ENCODE data around the gene FOXO3.
A peak's percentile ranks its signal among the peaks of the same experiment; 100 is the strongest.
"Not testable (repeated sequence)": the region's sequence is repeated elsewhere in the genome, so short reads cannot be mapped to it uniquely, and the experiment has no call there.

The FOXO3 gene

GRCh38 chr6:108560463-108561308 is at the start of gene FOXO3:
TSS of gene FOXO3 (plus strand) at chr6:108560917. CDS start at chr6:108561209, 292 bp downstream.
- in situ Hi-C loops (cut with HindIII; ENCODE audit: low pct_ligation_motif_present, low pct_unique_long_range_greater_than_20kb, low sequenced_read_pairs) = no loop called here
- peak; percentile 90 for DNase-seq

GRCh38 chr6:108518714-108519576 is 41.8 kb upstream of the FOXO3 start:
- DNase-seq = peak; percentile 33
- in situ Hi-C loops (cut with HindIII; ENCODE audit: low pct_ligation_motif_present, low pct_unique_long_range_greater_than_20kb, low sequenced_read_pairs) = no loop called here

DNA sequence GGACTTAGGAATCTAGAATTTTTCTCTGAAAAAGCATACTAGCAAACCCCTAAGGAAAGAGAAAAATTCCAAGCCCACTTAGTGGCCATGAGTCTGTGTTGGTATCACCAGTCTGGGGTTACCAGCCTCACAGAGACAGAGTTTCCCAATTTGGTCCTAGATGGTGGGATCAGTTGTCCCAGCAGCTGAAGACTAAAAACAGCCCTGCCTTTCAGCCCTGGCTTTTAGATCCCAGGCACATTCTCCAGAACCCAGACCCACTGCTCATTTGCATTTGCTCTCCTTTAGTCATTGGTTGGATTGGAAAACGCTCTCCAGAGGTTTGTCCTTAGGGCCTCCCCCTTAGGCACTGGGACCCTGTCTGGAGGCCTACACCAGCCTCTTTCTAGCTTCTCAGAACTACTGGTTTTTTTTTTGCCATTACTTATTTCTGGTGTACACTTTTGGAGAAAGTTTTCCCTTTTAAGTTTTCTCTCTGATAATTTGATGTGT is 39.1 kb upstream of the FOXO3 start:
- in situ Hi-C loops (cut with HindIII; ENCODE audit: low pct_ligation_motif_present, low pct_unique_long_range_greater_than_20kb, low sequenced_read_pairs) = no loop called here
- DNase-seq = no peak

DNA sequence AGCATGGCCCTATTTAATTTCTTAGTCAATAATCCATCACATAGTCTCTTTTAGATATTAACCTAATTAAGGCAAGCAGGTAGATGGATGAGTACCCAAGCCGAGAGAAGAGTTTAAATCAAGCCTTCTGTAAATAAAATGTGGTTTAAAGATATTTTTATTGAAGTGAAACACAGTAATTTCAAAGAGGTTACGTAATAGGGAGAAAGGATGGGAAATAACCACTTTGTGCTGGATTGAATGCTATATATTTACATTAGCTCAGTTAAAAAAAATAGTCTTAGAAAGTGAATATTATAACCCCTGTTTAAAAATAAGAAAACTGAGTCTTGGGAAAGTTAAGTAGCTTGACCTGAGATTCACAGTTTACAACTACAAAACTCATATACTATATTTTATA is 37.0 kb upstream of the FOXO3 start:
- in situ Hi-C loops (cut with HindIII; ENCODE audit: low pct_ligation_motif_present, low pct_unique_long_range_greater_than_20kb, low sequenced_read_pairs) = no loop called here
- no peak for DNase-seq

- no peak for DNase-seq
- in situ Hi-C loops (cut with HindIII; ENCODE audit: low pct_ligation_motif_present, low pct_unique_long_range_greater_than_20kb, low sequenced_read_pairs) = no loop called here
Observed at GRCh38 chr6:108524528-108525248, 36.0 kb upstream of the FOXO3 start.

DNA sequence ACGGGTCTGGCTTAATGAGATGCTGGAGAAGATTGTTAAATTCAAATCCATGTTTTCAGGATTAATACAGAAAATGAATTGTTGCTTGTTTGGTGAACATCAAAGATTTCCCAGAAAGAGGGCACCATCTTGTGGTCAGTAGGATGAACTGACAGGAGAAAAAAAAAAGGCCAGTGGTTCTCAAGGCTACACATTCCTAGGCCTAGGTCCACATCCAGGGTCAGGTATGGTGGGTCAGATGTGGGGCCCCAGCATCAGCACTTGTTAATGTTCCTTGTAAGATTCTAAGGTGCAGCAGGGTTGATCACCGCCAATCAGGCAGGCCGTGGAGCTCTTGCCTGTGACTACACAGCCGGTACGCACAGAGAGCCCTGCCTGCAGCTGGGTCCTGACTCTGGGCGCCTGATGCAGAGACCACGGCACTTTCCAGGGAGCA is 34.0 kb upstream of the FOXO3 start:
- in situ Hi-C loops (cut with HindIII; ENCODE audit: low pct_ligation_motif_present, low pct_unique_long_range_greater_than_20kb, low sequenced_read_pairs) = no loop called here
- DNase-seq = peak; percentile 48

DNA sequence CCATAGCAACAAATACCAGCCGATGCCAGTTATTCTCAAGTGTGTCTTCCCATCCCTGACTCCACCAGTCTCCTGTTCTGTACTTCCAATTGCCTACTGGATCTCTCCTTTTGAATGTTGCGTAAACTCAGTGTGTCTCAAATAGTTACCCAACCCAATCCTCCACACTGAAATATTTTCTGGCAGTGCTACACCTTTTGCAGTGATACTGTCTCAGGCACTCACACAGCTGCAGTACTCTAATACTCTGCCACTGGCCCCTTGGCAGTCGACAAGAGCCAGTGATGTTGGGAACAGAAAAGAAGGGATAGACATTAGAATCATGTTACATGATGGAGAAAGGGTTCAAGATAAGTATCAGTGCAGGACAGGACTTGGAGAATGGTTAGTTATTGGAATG is 31.8 kb upstream of the FOXO3 start:
- in situ Hi-C loops (cut with HindIII; ENCODE audit: low pct_ligation_motif_present, low pct_unique_long_range_greater_than_20kb, low sequenced_read_pairs) = no loop called here
- DNase-seq = no peak

DNA sequence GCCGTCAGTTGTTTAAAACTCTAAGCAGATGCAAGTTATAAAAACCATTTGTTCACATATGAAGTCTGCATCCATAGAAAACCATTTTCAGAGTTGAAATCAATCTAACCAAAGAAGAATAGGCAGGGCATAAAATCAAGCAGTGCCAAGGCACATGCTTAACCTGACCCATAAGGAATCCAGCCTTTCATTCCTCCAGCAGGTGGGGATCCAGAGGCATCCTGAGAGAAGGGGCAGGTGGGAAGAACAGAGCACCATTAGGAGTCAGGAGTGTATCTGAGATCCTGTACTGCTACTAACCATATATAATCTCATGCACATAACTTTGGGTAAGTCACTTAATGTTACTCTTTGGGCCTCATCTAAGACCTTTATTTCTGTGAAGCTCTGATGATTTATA is 29.4 kb upstream of the FOXO3 start:
- in situ Hi-C loops (cut with HindIII; ENCODE audit: low pct_ligation_motif_present, low pct_unique_long_range_greater_than_20kb, low sequenced_read_pairs) = no loop called here

DNA sequence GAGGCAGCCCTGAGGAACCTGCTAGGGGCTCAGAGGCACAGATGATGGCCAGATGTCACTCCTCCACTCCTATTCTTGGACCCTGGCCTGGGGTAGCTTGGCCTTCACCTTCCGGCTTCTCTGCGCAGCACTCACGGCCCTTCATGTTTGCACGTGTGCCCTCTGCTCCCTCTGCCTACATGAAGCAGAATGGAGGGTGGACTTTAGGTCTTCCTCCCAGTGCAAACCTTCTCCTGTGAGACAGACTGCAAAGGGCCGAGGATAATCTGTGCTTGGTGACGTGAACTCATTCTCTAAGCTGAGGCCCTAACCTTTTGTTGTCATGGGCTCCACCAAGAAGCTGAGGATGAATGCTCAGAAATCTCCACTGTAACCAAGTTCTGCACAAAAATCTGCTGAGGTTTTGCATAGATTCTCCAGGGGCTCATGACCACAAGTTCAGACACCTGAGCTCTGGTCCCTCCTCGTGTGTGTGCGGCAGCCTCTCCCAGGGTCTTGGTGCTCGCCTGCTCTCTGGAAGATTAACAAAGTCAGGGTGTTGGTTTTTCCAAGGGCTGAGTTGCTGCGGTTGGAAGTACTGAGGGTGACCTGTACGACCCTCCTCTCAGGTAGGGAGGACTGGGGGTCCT is 25.5 kb upstream of the FOXO3 start:
- in situ Hi-C loops (cut with HindIII; ENCODE audit: low pct_ligation_motif_present, low pct_unique_long_range_greater_than_20kb, low sequenced_read_pairs) = no loop called here
- DNase-seq = no peak

More for the DNA sequence above, 29.4 kb upstream of the FOXO3 start:
- DNase-seq = no peak

GRCh38 chr6:108535920-108536535 is 24.7 kb upstream of the FOXO3 start:
- DNase-seq; in situ Hi-C loops (cut with HindIII; ENCODE audit: low pct_ligation_motif_present, low pct_unique_long_range_greater_than_20kb, low sequenced_read_pairs): not testable (repeated sequence)

- in situ Hi-C loops (cut with HindIII; ENCODE audit: low pct_ligation_motif_present, low pct_unique_long_range_greater_than_20kb, low sequenced_read_pairs) = no loop called here
- peak; percentile 69 for DNase-seq
Observed at GRCh38 chr6:108541843-108542759, 18.6 kb upstream of the FOXO3 start.

DNA sequence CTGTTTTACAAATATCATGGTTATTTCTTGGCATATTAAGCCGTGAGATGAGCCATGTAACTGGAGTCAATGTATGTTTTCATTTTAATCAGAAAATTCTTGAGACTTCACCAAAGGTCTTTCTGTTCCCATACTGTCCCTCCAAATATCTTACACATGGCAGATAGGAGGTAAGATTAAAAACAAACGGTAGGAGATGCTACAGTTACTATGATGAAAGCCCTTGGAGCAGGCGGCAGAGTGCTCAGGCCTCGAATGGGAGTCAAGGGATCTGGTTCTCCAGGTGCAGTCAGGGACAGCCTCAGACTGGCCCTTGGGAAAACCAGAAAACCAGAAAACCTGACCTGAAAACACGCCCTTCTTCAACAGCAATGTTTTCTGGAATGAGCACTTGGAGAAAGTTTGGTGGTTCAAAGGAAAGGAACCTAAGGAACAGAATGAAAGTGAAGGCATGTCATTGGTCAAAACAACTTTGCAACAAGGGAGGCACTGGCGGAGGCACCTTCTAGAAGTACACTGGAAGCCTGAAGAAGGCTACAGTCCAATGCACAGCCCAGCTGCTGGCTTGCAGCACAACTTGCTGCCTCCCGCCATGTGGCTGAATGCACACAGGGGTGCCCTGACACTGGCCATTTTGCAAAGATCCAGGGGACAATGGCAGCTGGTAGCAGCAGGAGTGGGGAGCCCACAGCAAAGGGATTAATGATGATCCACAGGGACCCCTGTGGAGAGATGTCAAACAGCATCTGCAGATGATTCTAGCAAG is 17.4 kb upstream of the FOXO3 start:
- in situ Hi-C loops (cut with HindIII; ENCODE audit: low pct_ligation_motif_present, low pct_unique_long_range_greater_than_20kb, low sequenced_read_pairs) = no loop called here
- no peak for DNase-seq

DNA sequence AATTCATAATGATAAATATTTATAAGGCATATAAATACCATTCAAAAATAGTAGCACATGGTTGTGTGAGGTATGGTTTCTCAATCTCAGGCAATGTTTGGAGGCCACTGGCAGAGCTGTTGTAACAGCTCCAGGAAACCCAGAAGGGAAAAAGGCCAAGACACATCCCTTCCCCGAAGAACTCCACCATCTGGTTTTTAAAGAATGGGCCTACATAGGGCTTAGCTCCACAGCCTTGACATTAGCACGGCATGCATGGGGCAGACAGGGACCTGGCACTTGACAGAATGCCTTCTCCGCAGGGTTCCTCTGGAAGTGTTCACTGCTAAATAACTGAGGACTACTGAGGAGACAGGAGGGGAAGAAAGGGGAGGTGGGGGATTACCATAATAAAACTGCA is 16.1 kb upstream of the FOXO3 start:
- DNase-seq = no peak

GRCh38 chr6:108546079-108547049 is 14.4 kb upstream of the FOXO3 start:
- no peak for DNase-seq
- in situ Hi-C loops (cut with HindIII; ENCODE audit: low pct_ligation_motif_present, low pct_unique_long_range_greater_than_20kb, low sequenced_read_pairs) = no loop called here

More for the DNA sequence above, 16.1 kb upstream of the FOXO3 start:
- in situ Hi-C loops (cut with HindIII; ENCODE audit: low pct_ligation_motif_present, low pct_unique_long_range_greater_than_20kb, low sequenced_read_pairs) = no loop called here

DNA sequence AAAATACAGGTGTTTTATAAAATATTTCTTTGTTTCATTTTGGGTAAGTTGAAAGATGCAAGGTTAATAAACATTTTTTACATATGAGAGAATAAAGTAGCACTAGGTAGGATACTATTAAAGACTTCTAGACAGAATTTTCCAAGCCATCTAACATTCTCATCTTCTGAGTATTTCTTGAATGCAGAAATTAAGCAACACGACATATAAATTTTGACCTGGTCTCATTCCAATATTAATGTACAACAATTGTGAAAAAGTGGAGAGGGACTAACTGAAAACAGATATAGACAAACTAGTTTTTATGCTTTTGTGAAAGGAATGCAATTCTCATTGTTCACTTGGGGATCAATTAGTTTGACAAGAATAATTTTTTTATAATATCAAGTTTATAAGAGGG is 11.5 kb upstream of the FOXO3 start:
- no peak for DNase-seq
- in situ Hi-C loops (cut with HindIII; ENCODE audit: low pct_ligation_motif_present, low pct_unique_long_range_greater_than_20kb, low sequenced_read_pairs) = no loop called here
